GM20000 (cell line): Measurements from ENCODE around the gene AGK.

Experiments used
- DNase-seq: peaks from one replicate; pipeline ENCODE4 v3.0.0; 2012; ENCODE audit warnings: low spot score
- TF ChIP-seq, protein P1 (sequence below): IDR thresholded peaks from 2 replicates; pipeline ENCODE4 v1.5.1; 2012; ENCODE audit warnings: mild to moderate bottlenecking, control low read depth; ENCODE audit errors: extremely low read depth, missing control alignments

Gene AGK

GRCh38 chr7:141588912-141589311 is 37.7 kb downstream of the AGK start:
- DNase-seq: no peak
- TF ChIP-seq, protein P1, sequence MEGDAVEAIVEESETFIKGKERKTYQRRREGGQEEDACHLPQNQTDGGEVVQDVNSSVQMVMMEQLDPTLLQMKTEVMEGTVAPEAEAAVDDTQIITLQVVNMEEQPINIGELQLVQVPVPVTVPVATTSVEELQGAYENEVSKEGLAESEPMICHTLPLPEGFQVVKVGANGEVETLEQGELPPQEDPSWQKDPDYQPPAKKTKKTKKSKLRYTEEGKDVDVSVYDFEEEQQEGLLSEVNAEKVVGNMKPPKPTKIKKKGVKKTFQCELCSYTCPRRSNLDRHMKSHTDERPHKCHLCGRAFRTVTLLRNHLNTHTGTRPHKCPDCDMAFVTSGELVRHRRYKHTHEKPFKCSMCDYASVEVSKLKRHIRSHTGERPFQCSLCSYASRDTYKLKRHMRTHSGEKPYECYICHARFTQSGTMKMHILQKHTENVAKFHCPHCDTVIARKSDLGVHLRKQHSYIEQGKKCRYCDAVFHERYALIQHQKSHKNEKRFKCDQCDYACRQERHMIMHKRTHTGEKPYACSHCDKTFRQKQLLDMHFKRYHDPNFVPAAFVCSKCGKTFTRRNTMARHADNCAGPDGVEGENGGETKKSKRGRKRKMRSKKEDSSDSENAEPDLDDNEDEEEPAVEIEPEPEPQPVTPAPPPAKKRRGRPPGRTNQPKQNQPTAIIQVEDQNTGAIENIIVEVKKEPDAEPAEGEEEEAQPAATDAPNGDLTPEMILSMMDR: no peak

GRCh38 chr7:141590071-141590470 is 38.9 kb downstream of the AGK start:
- no peak for DNase-seq
- TF ChIP-seq, protein P1: no peak

DNA sequence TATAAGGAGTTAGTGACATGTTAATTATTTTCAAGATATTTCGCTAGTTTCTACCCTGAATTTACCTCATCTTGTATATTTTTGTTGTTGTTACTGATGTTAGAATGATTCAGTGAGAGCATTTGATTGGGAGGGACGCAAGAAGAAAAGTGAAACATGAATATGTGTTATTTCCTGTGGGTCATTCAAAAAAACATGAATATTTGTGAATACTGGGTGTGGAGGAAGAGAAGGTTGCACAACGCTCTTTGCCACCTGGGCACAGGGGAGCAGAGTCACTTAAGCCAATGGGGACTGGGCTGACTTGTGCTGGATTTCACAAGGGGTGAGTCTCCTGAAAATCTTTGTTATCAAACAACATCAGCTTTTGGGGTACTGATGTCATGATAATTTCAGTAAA is 39.5 kb downstream of the AGK start:
- TF ChIP-seq, protein P1: no peak

DNA sequence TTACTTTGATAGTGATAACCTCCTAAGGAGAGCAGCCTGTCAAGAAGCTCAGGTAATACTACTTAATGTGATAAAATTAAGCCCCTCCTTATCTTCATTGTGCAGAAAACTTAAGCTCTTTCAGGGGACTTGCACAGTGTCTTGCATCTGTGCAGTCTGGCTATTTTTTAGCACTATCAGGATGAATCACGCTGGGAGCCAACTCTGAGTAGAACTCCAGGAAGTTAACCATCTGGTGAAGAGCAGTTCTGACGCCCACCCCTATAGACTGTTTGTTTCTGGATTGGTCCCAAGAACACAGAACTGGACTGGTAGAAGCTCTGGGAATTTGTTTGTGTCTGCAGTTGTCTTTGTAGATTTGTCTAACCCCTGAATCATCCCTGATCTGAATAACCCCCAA is 41.9 kb downstream of the AGK start:
- peak; percentile 11 for DNase-seq
- TF ChIP-seq, protein P1: no peak

More for the DNA sequence above, 39.5 kb downstream of the AGK start:
- DNase-seq: no peak

- TF ChIP-seq, protein P1: no peak
- DNase-seq: no peak
These were observed 46.8 kb downstream of the AGK start for GRCh38 chr7:141597966-141598365.

DNA sequence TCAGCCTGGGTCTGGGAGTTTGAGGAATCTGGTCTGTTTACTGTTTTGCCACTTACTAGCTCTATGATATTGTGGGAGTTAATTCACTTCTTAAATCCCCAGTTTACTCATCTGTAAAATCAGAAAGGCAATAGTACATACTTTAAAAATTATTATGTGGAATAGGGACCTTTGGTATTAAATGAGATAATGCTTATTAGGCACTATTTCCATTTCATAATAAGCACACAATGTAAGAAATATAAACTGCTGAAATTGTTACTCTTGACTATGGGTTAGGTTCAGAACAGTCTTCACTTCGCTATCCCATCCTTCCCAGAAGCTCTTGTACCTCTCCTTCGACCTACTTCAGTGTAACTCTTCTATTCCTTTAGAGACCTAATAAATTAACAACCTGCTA is 47.2 kb downstream of the AGK start:
- DNase-seq: no peak
- TF ChIP-seq, protein P1: no peak

DNA sequence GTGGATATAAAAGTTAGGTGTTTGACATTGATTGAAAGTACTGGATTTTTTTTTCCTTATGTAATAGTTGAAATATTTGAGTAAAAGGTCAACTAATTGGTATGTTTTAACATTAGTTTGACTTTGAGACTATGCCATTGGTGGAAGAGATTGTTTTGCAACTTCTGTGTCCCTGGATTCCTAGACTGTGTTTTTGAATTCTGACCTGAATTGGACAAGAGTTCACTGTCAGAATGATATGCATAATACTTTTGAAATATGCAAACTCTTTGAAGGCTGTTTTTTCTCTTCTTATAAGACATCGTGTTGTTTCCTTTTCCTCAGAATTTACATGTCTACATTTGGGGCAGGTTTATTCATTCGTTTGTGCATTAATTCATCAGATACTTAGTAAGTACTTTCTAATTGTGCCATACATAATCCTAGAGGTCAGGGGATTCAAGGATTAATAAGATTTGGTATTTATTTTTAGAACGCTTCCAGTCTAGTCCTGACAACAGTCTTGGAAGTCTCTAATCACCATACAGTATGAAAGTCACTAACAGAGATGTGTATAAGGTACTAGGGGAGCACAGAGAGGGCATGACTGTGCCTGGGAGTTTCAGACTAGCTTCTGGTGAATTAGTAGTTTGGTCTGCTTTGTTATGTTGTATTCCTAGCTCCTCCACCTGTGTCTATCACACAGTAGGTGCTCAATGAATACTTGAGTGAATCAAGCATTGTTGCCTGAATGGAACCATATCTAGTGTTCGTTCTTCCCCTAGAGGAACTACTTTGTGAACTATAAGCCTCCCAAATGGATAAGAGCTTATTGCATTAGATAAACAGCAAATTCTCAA is 49.2 kb downstream of the AGK start:
- TF ChIP-seq, protein P1: no peak
- DNase-seq: no peak
